Prostate gland (tissue), 2 donors: ENCODE measurements around the gene AMHR2. TPM values are rescaled to one million over a fixed set of nuclear protein-coding genes. Genes with fewer than 3 reads are reported as not detected.
"Not testable (repeated sequence)": the region's sequence is repeated elsewhere in the genome, so short reads cannot be mapped to it uniquely, and the experiment has no call there.

Source experiments
- DNase-seq: peaks from one replicate; pipeline ENCODE4 v3.0.0-alpha.2; 2019; ENCODE audit warnings: low spot score
- H3K27ac ChIP-seq, 2 donors: fragments of 200-600 bp; sonication (generic); 2 replicates each; pipeline ENCODE4 v1.5.1; 2017 to 2019
- H3K27me3 ChIP-seq: fragments of 200-600 bp; sonication (generic); replicated peaks from 2 replicates; pipeline ENCODE4 v1.5.1; 2019; ENCODE audit not compliant: insufficient read depth
- H3K36me3 ChIP-seq, 2 donors: fragments of 200-600 bp; sonication (generic); 1 replicate in 1 of 2; 2 replicates in 1 of 2; pipeline versions ENCODE4 v1.5.1 to v1.8.1; 2017 to 2019
- H3K4me1 ChIP-seq: fragments of 200-600 bp; sonication (generic); replicated peaks from 2 replicates; pipeline ENCODE4 v1.5.1; 2019
- H3K4me3 ChIP-seq, 2 donors: fragments of 200-600 bp; sonication (generic); 2 replicates each; pipeline ENCODE4 v1.5.1; 2017 to 2019
- H3K9me3 ChIP-seq: fragments of 200-600 bp; sonication (generic); 2 replicates; pipeline ENCODE4 v1.5.1; 2017
- POLR2A ChIP-seq: fragments of 450-650 bp; IDR thresholded peaks from one replicate; pipeline ENCODE4 v1.6.1; 2016; ENCODE audit warnings: antibody characterized with exemption, mild to moderate bottlenecking
- POLR2AphosphoS5 ChIP-seq: sonication (generic); formaldehyde crosslinking; IDR thresholded peaks from one replicate; pipeline ENCODE4 v1.6.1; 2017; ENCODE audit warnings: antibody characterized with exemption
- WGBS: methylation state at CpG from one replicate; pipeline ENCODE4 v1.1.5; 2018; 5-methylcytosine and 5-hydroxymethylcytosine counted together
- intact Hi-C: fragments of 100-400 bp; cut with DNase I; formaldehyde crosslinking; loops from one replicate; pipeline ENCODE4 v1.14.2; 2022
- total RNA-seq, 2 donors: library from RNA; depleted of rRNA; stranded (reverse); fragments of >200 nt; gene quantifications; one replicate each; pipeline ENCODE4 v1.1.0, GENCODE V29; 2016
- TF ChIP-seq, protein P1 (sequence below), 4 experiments: fragments of 200-600 bp in 2 of 4; fragments of 450-650 bp in 2 of 4; sonication (generic) in 2 of 4; IDR thresholded peaks; 1 replicate in 3 of 4; 2 replicates in 1 of 4; pipeline ENCODE4 v1.5.1; 2016 to 2019; ENCODE audit warnings: antibody characterized with exemption in 4 of 4, mild to moderate bottlenecking in 2 of 4, moderate library complexity in 2 of 4

AMHR2 gene
- total RNA-seq, 2 donors from 2014 or later: 44.5 TPM; not detected in 1

DNA sequence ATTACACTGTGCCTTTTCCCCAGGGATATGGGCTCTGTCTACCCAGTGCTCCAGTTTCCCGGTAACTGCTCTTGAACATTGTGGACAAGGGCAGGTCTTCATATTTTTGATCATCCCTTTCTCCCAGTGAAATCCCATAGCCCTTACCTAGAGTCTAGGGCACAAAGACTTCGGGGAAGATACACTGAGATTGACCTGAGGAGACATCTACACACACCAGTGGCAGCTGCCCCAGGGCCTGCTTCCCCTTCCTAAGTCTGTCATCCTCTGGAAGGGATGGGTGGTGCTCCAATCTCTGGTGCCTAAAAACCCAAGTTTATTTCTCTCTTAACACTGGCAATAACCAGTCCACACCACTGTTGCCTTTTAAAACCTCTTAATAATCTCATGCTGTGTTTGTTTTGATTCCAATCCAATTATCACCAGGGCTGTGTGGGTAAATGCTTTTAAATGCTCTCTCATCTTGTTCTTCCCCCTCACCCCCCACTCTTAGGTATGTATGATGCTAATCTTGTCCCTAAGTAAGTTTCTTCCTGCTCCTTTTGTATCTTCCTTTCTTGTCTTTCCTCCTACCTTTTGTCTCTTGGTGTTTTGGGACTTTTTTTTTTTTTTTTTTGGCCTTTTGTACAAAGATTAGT is 7.8 kb upstream of the AMHR2 start:
- intact Hi-C loops, H3K27ac ChIP-seq, H3K36me3 ChIP-seq, H3K4me3 ChIP-seq, H3K4me1 ChIP-seq, H3K9me3 ChIP-seq, H3K27me3 ChIP-seq, DNase-seq: not testable (repeated sequence)
- 33% methylated on average over 2 of the region's 2 CpGs for WGBS
- TF ChIP-seq POLR2AphosphoS5: peak; percentile 26

DNA sequence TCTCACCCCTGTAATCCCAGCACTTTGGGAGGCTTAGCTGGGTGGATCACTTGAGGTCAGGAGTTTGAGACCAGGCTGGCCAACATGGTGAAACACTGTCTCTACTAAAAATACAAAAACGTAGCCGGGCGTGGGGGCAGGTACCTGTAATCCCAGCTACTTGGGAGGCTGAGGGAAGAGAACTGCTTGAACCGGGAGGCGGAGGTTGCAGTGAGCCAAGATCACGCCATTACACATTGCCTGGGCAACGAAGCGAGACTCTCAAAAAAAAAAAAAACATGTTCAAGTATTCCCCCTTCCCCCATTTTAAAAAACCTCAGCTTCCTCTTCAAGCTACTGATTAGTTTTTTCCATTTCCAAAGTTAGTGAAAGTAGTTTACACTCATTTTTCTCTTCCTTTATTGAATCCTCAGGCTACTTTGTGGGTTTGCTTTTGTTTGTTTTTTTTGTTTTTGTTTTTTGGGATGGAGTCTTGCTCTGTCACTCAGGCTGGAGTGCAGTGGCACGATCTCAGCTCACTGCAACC is 6.3 kb upstream of the AMHR2 start:
- H3K27me3 ChIP-seq, H3K27ac ChIP-seq, intact Hi-C loops, H3K4me1 ChIP-seq, H3K36me3 ChIP-seq, H3K9me3 ChIP-seq, DNase-seq, H3K4me3 ChIP-seq: not testable (repeated sequence)
- WGBS: 69% methylated on average over 9 of the region's 9 CpGs

DNA sequence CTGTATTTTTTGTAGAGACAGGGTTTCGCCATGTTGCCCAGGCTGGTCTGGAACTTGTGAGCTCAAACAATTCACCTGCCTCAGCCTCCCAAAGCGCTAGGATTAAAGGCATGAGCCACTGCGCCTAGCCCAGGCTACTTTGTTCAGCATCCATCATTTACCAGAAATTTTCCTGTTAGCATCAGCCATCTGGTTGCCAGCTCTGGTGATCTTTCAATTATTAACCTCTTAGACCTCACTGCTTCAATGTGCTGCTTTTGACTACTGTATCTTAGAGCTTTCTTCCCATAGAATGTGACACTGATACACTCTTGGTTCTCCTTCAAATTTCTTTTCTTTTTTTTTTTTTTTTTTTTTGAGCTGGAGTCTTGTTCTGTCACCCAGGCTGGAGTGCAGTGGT is 5.4 kb upstream of the AMHR2 start:
- Histone ChIP-seq H3K4me3 (no peak overlapping the region), H3K36me3 (no peaks in the 10 kb centered on the region), H3K4me1 (no peaks in the 10 kb centered on the region), H3K27me3 (no peaks in the 10 kb centered on the region), H3K27ac (no peak overlapping the region), H3K9me3 (no peaks in the 10 kb centered on the region)
- no peak for DNase-seq
- TF ChIP-seq POLR2AphosphoS5 (no peak), POLR2A (no peak)
- TF ChIP-seq, protein P1, sequence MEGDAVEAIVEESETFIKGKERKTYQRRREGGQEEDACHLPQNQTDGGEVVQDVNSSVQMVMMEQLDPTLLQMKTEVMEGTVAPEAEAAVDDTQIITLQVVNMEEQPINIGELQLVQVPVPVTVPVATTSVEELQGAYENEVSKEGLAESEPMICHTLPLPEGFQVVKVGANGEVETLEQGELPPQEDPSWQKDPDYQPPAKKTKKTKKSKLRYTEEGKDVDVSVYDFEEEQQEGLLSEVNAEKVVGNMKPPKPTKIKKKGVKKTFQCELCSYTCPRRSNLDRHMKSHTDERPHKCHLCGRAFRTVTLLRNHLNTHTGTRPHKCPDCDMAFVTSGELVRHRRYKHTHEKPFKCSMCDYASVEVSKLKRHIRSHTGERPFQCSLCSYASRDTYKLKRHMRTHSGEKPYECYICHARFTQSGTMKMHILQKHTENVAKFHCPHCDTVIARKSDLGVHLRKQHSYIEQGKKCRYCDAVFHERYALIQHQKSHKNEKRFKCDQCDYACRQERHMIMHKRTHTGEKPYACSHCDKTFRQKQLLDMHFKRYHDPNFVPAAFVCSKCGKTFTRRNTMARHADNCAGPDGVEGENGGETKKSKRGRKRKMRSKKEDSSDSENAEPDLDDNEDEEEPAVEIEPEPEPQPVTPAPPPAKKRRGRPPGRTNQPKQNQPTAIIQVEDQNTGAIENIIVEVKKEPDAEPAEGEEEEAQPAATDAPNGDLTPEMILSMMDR (IDR thresholded peaks at IDR 0.05): no peak
- WGBS: 98% methylated on average over 3 of the region's 3 CpGs
- intact Hi-C loops: no loop called here

DNA sequence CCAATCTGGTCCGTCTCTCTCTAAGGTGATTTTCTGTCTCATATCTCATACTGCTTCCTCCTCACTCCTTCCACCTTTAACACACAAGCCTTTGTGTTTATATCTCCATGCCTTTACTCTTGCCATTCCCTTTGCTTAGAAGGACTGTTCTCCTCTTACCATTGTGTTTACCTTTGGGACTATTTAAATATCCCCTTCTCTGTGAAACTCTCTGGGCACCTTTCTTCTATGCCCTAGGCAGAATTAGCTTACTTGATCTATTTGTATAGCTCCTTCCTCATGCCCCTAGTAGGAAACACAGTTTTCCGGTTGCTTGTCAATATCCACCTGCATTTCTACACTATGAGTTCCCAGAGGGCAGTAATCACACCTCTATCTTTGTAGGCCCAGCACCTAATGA is 3.9 kb upstream of the AMHR2 start:
- Histone ChIP-seq H3K4me1 (no peaks in the 10 kb centered on the region), H3K4me3 (no peak overlapping the region), H3K27me3 (no peaks in the 10 kb centered on the region), H3K9me3 (no peaks in the 10 kb centered on the region), H3K36me3 (no peaks in the 10 kb centered on the region), H3K27ac (no peak overlapping the region)
- intact Hi-C loops: no loop called here
- WGBS: 60% methylated on average over 2 of the region's 2 CpGs
- TF ChIP-seq POLR2A (no peak), POLR2AphosphoS5 (no peak)
- TF ChIP-seq, protein P1 (IDR thresholded peaks at IDR 0.05): no peak
- no peak for DNase-seq

DNA sequence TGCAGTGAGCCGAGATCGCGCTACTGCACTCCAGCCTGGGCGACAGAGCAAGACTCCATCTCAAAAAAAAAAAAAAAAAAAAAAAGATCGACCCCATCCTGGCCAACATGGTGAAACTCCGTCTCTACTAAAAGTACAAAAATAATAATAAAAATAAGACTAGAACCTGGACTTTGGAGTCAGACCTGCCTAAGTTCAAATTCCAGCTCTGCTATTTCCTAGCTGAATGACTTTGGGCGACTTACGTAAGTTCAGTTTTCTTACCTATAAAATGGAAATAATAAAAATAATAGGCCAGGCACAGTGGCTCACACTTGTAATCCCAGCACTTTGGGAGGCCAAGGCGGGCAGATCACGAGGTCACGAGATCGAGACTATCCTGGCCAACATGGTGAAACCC is 1.4 kb upstream of the AMHR2 start:
- DNase-seq, H3K27me3 ChIP-seq, intact Hi-C loops, H3K4me3 ChIP-seq, H3K36me3 ChIP-seq, H3K9me3 ChIP-seq, H3K27ac ChIP-seq, H3K4me1 ChIP-seq: not testable (repeated sequence)
- WGBS: 91% methylated on average over 12 of the region's 12 CpGs

DNA sequence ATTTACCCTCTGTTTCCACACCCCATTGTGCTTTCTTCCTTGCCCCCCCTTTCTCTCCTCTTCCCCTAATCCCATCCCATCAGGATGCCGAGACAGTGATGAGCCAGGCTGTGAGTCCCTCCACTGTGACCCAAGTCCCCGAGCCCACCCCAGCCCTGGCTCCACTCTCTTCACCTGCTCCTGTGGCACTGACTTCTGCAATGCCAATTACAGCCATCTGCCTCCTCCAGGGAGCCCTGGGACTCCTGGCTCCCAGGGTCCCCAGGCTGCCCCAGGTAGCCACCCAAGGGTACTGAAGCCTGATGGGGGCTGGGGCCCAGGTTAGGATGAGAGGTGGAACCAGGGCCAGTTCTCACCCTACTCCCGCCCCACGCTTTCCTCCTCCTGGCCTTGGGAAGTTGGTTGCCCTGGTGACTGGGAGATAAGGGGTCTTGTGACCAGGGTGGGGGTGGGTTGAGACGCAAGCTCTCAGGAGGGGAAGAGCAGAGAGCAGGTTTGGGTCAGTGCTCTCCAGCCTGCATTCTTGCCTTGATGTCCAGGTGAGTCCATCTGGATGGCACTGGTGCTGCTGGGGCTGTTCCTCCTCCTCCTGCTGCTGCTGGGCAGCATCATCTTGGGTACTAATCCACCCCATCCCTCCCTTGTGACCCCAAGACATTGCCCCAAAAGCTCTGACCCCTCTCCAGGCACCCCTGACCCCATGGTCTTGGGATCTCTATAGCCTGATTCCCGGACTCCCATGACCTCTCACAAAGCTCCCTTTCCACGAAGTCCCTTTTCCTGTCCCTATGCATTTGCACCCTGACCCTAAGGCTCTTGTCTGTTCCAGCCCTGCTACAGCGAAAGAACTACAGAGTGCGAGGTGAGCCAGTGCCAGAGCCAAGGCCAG is 1.2 kb downstream of the AMHR2 start:
- intact Hi-C loops: no loop called here

More for the DNA sequence above, 1.2 kb downstream of the AMHR2 start:
- Histone ChIP-seq H3K27me3 (no peaks in the 10 kb centered on the region), H3K36me3 (no peaks in the 10 kb centered on the region), H3K27ac (no peak overlapping the region), H3K4me3 (no peak overlapping the region), H3K9me3 (no peaks in the 10 kb centered on the region), H3K4me1 (no peaks in the 10 kb centered on the region)
- no peak for DNase-seq
- 84% methylated on average over 9 of the region's 9 CpGs for WGBS
- TF ChIP-seq, protein P1 (IDR thresholded peaks at IDR 0.05): no peak
- TF ChIP-seq POLR2A (no peak), POLR2AphosphoS5 (no peak)
